Thyroid gland (tissue), 4 donors: ENCODE results near the gene ALG12. TPM values are rescaled to one million over a fixed set of nuclear protein-coding genes. Genes with fewer than 3 reads are reported as not detected.

Experiments
- DNase-seq, 2 donors: peaks; one replicate each; pipeline ENCODE4 v3.0.0-alpha.2; 2019
- H3K27ac ChIP-seq, 3 donors: fragments of 200-600 bp; sonication (generic); 1 replicate in 2 of 3; 2 replicates in 1 of 3; pipeline ENCODE4 v1.5.1; 2016 to 2019; ENCODE audit warnings: mild to moderate bottlenecking in 1 of 3, moderate library complexity in 1 of 3
- H3K27me3 ChIP-seq: fragments of 200-600 bp; sonication (generic); one replicate; pipeline ENCODE4 v1.5.1; 2019
- H3K36me3 ChIP-seq, 2 donors: fragments of 200-600 bp; sonication (generic); one replicate each; pipeline ENCODE4 v1.5.1; 2016 to 2019
- H3K4me1 ChIP-seq, 2 donors: fragments of 200-600 bp; sonication (generic); one replicate each; pipeline ENCODE4 v1.5.1; 2017 to 2019
- H3K4me3 ChIP-seq, 3 donors: fragments of 200-600 bp; sonication (generic); replicated peaks in 1 of 3; 1 replicate in 2 of 3; 2 replicates in 1 of 3; pipeline ENCODE4 v1.5.1; 2016; ENCODE audit warnings: mild to moderate bottlenecking in 1 of 3
- H3K9me3 ChIP-seq: fragments of 200-600 bp; sonication (generic); one replicate; pipeline ENCODE4 v1.5.1; 2017
- CTCF ChIP-seq, 6 experiments: fragments of 200-600 bp in 3 of 6; fragments of 450-650 bp in 3 of 6; sonication (generic) in 3 of 6; IDR thresholded peaks; one replicate each; pipeline ENCODE4 v1.5.1; 2016 to 2019; ENCODE audit warnings: antibody characterized with exemption in 6 of 6, mild to moderate bottlenecking in 2 of 6, inconsistent platforms in 1 of 6, moderate library complexity in 1 of 6
- POLR2A ChIP-seq, 2 donors: fragments of 450-650 bp; IDR thresholded peaks; one replicate each; pipeline ENCODE4 v1.6.1; 2017; ENCODE audit warnings: antibody characterized with exemption in 2 of 2, mild to moderate bottlenecking in 2 of 2, moderate library complexity in 1 of 2
- WGBS, 2 donors: methylation state at CpG; one replicate each; pipeline ENCODE4 v1.1.5; 2017; 5-methylcytosine and 5-hydroxymethylcytosine counted together
- intact Hi-C: fragments of 100-400 bp; cut with DNase I; formaldehyde crosslinking; loops from one replicate; pipeline ENCODE4 v1.15.1; 2023
- total RNA-seq, 4 donors: library from RNA; depleted of rRNA; stranded (reverse); fragments of >200 nt; gene quantifications; one replicate each; pipeline ENCODE4 v1.2.3, GENCODE V29; 2016

The ALG12 gene
- total RNA-seq, 4 donors from 2014 or later, result 25.5 to 60.5 (median 52.2) TPM

GRCh38 chr22:49951678-49951985, 33.4 kb upstream of the ALG12 start:
- peak in 1 of 2 donors; percentile 40 for DNase-seq
- H3K4me3 ChIP-seq, result no peak overlapping the region
- WGBS, 2 donors, result 81 to 100% methylated on average over 1 to 3 of the region's 4 CpGs
- H3K36me3 ChIP-seq, result no peaks in the 10 kb centered on the region
- intact Hi-C loops, result no loop called here
- peaks cover 78 to 89% of the 10 kb centered on the region in 2 donors for H3K4me1 ChIP-seq
- no peaks in the 10 kb centered on the region for H3K9me3 ChIP-seq
- no peaks in the 10 kb centered on the region for H3K27me3 ChIP-seq
- TF ChIP-seq POLR2A (IDR thresholded peaks at IDR 0.05) (no peak), CTCF (IDR thresholded peaks at IDR 0.05) (no peak)
- peak overlapping the region; percentile 99 for H3K27ac ChIP-seq

GRCh38 chr22:49951000-49951677, 32.9 kb upstream of the ALG12 start:
- 39 to 47% methylated on average over 16 to 19 of the region's 28 CpGs for WGBS, 2 donors
- intact Hi-C loops, result no loop called here
- peak; percentile 99 to 100 for DNase-seq
- Histone ChIP-seq H3K36me3 (no peaks in the 10 kb centered on the region), H3K9me3 (no peaks in the 10 kb centered on the region), H3K4me3 (no peak overlapping the region), H3K27me3 (no peaks in the 10 kb centered on the region), H3K27ac (peak overlapping the region; percentile 99), H3K4me1 (peaks cover 78 to 89% of the 10 kb centered on the region in 2 donors)
- TF ChIP-seq CTCF (IDR thresholded peaks at IDR 0.05) (no peak), POLR2A (IDR thresholded peaks at IDR 0.05) (peak in 1 of 2 donors; percentile 93)

- intact Hi-C loops, result no loop called here
- DNase-seq, result peak in 1 of 2 donors; percentile 26
- no peaks in the 10 kb centered on the region for H3K36me3 ChIP-seq
- peak overlapping the region; percentile 99 for H3K27ac ChIP-seq
- WGBS, 2 donors, result 55 to 93% methylated on average over 2 to 3 of the region's 18 CpGs
- no peaks in the 10 kb centered on the region for H3K27me3 ChIP-seq
- no peak for TF ChIP-seq CTCF (IDR thresholded peaks at IDR 0.05)
- H3K4me3 ChIP-seq, result no peak overlapping the region
- no peaks in the 10 kb centered on the region for H3K9me3 ChIP-seq
- H3K4me1 ChIP-seq, result peaks cover 76 to 84% of the 10 kb centered on the region in 2 donors
Observed at GRCh38 chr22:49950396-49950994, 32.3 kb upstream of the ALG12 start.

- H3K9me3 ChIP-seq, result no peaks in the 10 kb centered on the region
- H3K36me3 ChIP-seq, result no peaks in the 10 kb centered on the region
- peak overlapping the region; percentile 99 for H3K27ac ChIP-seq
- no peak for TF ChIP-seq CTCF (IDR thresholded peaks at IDR 0.05)
- no peak for TF ChIP-seq POLR2A (IDR thresholded peaks at IDR 0.05)
- no peaks in the 10 kb centered on the region for H3K27me3 ChIP-seq
- H3K4me1 ChIP-seq, result peaks cover 70 to 78% of the 10 kb centered on the region in 2 donors
- intact Hi-C loops, result no loop called here
- H3K4me3 ChIP-seq, result no peak overlapping the region
- no peak for DNase-seq
- 79 to 83% methylated on average over 1 to 6 of the region's 11 CpGs for WGBS, 2 donors
Observed at GRCh38 chr22:49949914-49950292, 31.7 kb upstream of the ALG12 start.
